C4-2B (cell line): ENCODE results near the gene GLS.

ENCODE experiments used
- ZFX ChIP-seq: fragments of 450-650 bp; IDR thresholded peaks from 2 replicates; pipeline ENCODE4 v1.6.1; 2017
- TF ChIP-seq, protein P1 (sequence below): fragments of 450-650 bp; conservative IDR thresholded peaks from 2 replicates; pipeline ENCODE4 v1.5.1; 2017; ENCODE audit warnings: mild to moderate bottlenecking

DNA sequence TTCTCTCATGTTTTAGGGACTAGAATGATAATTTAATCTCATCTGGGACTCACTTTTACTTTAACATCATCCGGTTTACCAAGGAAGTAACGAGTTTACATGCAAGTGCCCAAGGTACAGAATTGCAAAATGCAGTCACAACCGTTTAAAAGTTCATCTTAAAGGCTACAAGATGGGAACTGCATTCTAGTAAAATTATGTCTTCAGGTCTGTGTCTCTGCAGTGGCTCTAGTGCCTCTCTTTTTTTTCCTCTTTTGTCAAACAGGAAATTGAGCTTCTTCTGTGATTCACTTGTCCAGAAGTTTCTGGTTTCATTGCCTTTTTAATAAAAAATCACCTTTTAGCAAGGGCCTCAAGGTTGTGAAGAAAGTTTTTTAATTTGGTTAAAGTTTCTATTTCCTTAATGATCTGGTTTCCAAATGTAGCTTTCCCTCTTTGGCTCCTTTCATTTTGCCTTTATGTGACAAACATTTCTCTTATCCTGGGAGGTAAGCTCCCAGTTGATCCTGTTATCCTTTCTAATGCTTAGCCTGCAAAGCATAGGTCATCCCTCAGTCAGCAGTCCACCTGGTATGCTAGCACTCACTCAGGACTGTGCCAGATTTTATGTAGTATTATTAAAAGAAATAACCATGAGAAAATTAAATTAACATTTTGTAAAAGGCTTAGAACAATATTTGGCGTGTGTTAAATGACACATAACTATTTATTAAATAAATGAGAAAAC is 2.4 kb downstream of the GLS start:
- TF ChIP-seq, protein P1, sequence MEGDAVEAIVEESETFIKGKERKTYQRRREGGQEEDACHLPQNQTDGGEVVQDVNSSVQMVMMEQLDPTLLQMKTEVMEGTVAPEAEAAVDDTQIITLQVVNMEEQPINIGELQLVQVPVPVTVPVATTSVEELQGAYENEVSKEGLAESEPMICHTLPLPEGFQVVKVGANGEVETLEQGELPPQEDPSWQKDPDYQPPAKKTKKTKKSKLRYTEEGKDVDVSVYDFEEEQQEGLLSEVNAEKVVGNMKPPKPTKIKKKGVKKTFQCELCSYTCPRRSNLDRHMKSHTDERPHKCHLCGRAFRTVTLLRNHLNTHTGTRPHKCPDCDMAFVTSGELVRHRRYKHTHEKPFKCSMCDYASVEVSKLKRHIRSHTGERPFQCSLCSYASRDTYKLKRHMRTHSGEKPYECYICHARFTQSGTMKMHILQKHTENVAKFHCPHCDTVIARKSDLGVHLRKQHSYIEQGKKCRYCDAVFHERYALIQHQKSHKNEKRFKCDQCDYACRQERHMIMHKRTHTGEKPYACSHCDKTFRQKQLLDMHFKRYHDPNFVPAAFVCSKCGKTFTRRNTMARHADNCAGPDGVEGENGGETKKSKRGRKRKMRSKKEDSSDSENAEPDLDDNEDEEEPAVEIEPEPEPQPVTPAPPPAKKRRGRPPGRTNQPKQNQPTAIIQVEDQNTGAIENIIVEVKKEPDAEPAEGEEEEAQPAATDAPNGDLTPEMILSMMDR, result no peak
- no peak for TF ChIP-seq ZFX
